ENCODE measurements around the gene OSGIN1. TPM values are rescaled to one million over a fixed set of nuclear protein-coding genes. Genes with fewer than 3 reads are reported as not detected.

Gene OSGIN1
- polyA plus RNA-seq, 1 experiment, result 6.2 TPM

DNA sequence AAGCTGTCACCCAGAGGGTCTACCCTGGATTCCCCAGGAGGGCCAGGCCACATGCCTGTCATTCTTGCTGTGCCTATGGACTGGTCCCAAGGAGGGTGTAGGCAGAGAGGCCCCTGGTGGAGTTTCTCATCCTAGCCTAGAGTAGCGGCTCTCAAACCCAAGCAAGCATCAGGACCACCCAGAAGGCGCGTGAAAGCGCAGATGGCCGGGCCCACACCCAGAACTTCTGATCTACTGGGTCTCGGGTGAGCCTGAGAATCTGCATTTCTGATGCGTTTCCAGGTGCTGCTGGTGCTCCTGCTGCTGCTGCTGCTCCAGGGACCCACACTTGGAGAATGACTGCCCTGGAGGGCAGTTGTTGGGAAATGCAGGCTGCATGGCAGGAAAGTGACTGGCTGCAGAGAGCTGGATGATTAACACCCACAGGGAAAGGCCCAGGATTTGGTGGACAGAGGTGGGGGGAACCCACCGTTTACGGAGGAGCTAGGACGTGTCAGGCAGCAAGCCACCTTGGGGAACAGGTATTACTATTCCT, 9.5 kb upstream of the OSGIN1 start:
- CTCF ChIA-PET, result no interaction called here
- POLR2A ChIA-PET, result no interaction called here
- TF ChIP-seq, protein P1, sequence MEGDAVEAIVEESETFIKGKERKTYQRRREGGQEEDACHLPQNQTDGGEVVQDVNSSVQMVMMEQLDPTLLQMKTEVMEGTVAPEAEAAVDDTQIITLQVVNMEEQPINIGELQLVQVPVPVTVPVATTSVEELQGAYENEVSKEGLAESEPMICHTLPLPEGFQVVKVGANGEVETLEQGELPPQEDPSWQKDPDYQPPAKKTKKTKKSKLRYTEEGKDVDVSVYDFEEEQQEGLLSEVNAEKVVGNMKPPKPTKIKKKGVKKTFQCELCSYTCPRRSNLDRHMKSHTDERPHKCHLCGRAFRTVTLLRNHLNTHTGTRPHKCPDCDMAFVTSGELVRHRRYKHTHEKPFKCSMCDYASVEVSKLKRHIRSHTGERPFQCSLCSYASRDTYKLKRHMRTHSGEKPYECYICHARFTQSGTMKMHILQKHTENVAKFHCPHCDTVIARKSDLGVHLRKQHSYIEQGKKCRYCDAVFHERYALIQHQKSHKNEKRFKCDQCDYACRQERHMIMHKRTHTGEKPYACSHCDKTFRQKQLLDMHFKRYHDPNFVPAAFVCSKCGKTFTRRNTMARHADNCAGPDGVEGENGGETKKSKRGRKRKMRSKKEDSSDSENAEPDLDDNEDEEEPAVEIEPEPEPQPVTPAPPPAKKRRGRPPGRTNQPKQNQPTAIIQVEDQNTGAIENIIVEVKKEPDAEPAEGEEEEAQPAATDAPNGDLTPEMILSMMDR (IDR thresholded peaks at IDR 0.05; ENCODE audit: low read depth, low read length), result no peak
- H3K4me3 ChIP-seq (ENCODE audit: low read depth, low read length), result no peak overlapping the region
- H3K27ac ChIP-seq (ENCODE audit: low read depth, low read length), result no peak overlapping the region
- H3K9me3 ChIP-seq (ENCODE audit: control insufficient read depth, insufficient read depth, low read length), result no peaks in the 10 kb centered on the region; the same call in 1 of the 2 replicates
- H3K27me3 ChIP-seq (ENCODE audit: control insufficient read depth, insufficient read depth, low read length), result peaks cover 11% of the 10 kb centered on the region
- DNase-seq (ENCODE audit: low read depth, low spot score), result no peak

GRCh38 chr16:83945587-83945986, 7.5 kb upstream of the OSGIN1 start:
- DNase-seq (ENCODE audit: low read depth, low spot score), result no peak
- Histone ChIP-seq H3K27me3 (ENCODE audit: control insufficient read depth, insufficient read depth, low read length) (peaks cover 11% of the 10 kb centered on the region), H3K4me3 (ENCODE audit: low read depth, low read length) (no peak overlapping the region), H3K9me3 (ENCODE audit: control insufficient read depth, insufficient read depth, low read length) (no peaks in the 10 kb centered on the region; the same call in 1 of the 2 replicates), H3K27ac (ENCODE audit: low read depth, low read length) (no peak overlapping the region)
- ChIA-PET POLR2A (no interaction called here), CTCF (interaction anchor here (2.4 kb wide), 1 partner anchor 120 kb away, joined by 7 read pairs; no protein-coding TSS in a partner anchor)
- TF ChIP-seq, protein P1 (IDR thresholded peaks at IDR 0.05; ENCODE audit: low read depth, low read length), result no peak

DNA sequence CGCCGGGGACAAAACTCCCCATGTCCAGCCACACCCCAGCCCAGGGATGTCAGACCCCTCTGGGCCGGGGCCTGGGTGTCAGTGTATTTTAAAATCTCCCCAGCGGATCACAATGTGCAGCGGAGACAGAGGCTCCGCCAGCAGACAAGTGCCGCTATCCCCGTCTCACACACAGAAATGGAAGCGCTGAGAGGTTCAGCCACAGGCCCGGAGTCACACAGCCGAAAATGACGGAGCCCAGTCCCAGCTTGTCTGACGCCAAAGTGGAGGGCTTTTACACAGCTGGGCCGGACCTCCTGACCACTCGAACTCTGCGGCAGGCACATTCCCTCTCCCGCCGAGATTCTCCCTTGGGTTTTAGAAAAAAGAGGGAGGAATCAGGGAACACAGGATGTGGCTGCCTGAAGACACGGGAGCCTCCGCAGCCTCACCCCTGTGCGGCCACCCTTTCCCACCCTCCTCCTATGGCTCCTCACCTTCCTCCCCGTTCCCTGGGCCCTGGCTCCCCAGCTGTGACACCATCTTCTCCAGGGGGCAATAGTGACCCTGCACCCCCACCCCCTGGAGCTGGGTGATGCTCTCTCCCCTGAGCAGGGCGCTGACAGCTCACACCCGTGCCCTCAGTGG, 6.8 kb upstream of the OSGIN1 start:
- TF ChIP-seq, protein P1 (IDR thresholded peaks at IDR 0.05; ENCODE audit: low read depth, low read length), result no peak
- Histone ChIP-seq H3K9me3 (ENCODE audit: control insufficient read depth, insufficient read depth, low read length) (no peaks in the 10 kb centered on the region), H3K4me3 (ENCODE audit: low read depth, low read length) (no peak overlapping the region), H3K27ac (ENCODE audit: low read depth, low read length) (no peak overlapping the region), H3K27me3 (ENCODE audit: control insufficient read depth, insufficient read depth, low read length) (peaks cover 8% of the 10 kb centered on the region)
- DNase-seq (ENCODE audit: low read depth, low spot score), result no peak
- ChIA-PET CTCF (interaction anchor here (2.4 kb wide), 1 partner anchor 119 kb away, joined by 7 read pairs; no protein-coding TSS in a partner anchor), POLR2A (no interaction called here)

DNA sequence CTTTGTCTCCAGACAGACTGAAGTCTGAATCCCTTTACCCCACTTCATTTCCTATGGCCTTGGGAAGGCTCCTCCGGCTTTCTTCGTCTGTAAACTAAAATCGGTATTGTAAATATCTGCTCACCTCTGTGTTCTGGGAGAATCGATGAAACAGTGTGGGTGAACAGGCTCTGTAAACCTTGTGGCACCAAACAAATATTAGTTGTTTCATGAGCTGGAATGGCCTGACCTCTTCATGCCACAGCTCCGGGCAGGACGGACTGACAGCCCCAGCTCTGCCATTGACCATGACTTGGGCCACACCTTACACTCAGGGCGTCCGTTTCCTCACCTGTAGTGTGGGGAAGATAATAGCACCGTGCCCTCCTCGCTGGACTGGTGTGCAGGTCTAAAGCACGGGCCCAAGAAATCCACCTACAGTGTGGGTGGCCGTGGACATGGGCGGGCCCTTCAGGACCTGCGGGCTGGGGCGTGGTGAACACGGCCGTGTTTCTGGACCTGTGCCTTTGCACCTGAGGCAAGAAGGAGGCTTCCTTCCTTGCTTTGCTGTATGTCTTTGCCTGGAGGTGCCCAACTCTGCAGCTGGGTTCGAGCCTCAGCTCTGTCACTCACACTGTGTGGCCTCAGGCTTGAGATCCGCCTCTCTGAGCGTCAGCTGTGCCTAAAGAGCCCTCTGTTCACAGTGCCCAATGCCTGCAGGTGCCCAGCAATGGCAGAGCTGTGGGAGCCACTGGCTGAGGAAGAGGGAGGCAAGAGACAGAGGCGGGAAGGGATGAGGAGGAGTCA, 6.1 kb upstream of the OSGIN1 start:
- Histone ChIP-seq H3K27me3 (ENCODE audit: control insufficient read depth, insufficient read depth, low read length) (peaks cover 8% of the 10 kb centered on the region), H3K4me3 (ENCODE audit: low read depth, low read length) (no peak overlapping the region), H3K27ac (ENCODE audit: low read depth, low read length) (no peak overlapping the region), H3K9me3 (ENCODE audit: control insufficient read depth, insufficient read depth, low read length) (no peaks in the 10 kb centered on the region)
- no peak for DNase-seq (ENCODE audit: low read depth, low spot score)
- ChIA-PET CTCF (interaction anchor here (1.5 to 2.4 kb wide), 2 partner anchors 18 to 119 kb away, joined by 4 to 7 read pairs; no protein-coding TSS in a partner anchor), POLR2A (no interaction called here)
- TF ChIP-seq, protein P1 (IDR thresholded peaks at IDR 0.05; ENCODE audit: low read depth, low read length), result no peak
